HepG2 (cell line): ENCODE data around the gene SURF6. TPM values are rescaled to one million over a fixed set of nuclear protein-coding genes. Genes with fewer than 3 reads are reported as not detected.

Experiments used
- BRCA1 ChIP-seq: sonication (generic); formaldehyde crosslinking; IDR thresholded peaks from 2 replicates; pipeline ENCODE4 v1.4.0; 2020; ENCODE audit warnings: missing genetic modification reagents
- CBX2 ChIP-seq, 2 experiments: fragments of 200-600 bp in 1 of 2; sonication (generic); formaldehyde crosslinking in 1 of 2; IDR thresholded peaks; 2 replicates each; pipeline versions ENCODE4 v1.7.0 to v1.8.1; 2018 to 2022; ENCODE audit warnings: low read depth in 2 of 2, low read length in 1 of 2, mild to moderate bottlenecking in 1 of 2, missing genetic modification reagents in 1 of 2
- ETV5 ChIP-seq: IDR thresholded peaks from 2 replicates; pipeline ENCODE4 v1.6.1; 2018; ENCODE audit warnings: missing biosample characterization, missing genetic modification reagents, inconsistent platforms, borderline replicate concordance
- FOSL2 ChIP-seq: sonication (generic); formaldehyde crosslinking; IDR thresholded peaks from 2 replicates; pipeline ENCODE4 v1.4.0; 2020; ENCODE audit warnings: missing genetic modification reagents
- FOXO4 ChIP-seq: sonication (generic); formaldehyde crosslinking; conservative IDR thresholded peaks from 2 replicates; pipeline ENCODE4 v1.8.1; 2023; ENCODE audit warnings: missing genetic modification reagents
- HOXA3 ChIP-seq: sonication (generic); formaldehyde crosslinking; IDR thresholded peaks from 2 replicates; pipeline ENCODE4 v1.5.0; 2020; ENCODE audit warnings: missing genetic modification reagents
- IKZF4 ChIP-seq: sonication (generic); formaldehyde crosslinking; IDR thresholded peaks from 2 replicates; pipeline ENCODE4 v1.5.1; 2020; ENCODE audit warnings: borderline replicate concordance, mild to moderate bottlenecking, low read depth, missing genetic modification reagents; ENCODE audit errors: not compliant biosample characterization
- MAF1 ChIP-seq: sonication (generic); formaldehyde crosslinking; IDR thresholded peaks from 2 replicates; pipeline ENCODE4 v1.5.0; 2020; ENCODE audit warnings: missing genetic modification reagents, borderline replicate concordance
- MYC ChIP-seq: sonication (generic); formaldehyde crosslinking; IDR thresholded peaks from 2 replicates; pipeline ENCODE4 v1.9.0; 2021; ENCODE audit warnings: missing genetic modification reagents, borderline replicate concordance
- NFE2 ChIP-seq: sonication (generic); formaldehyde crosslinking; IDR thresholded peaks from 2 replicates; pipeline ENCODE4 v1.4.0; 2020; ENCODE audit warnings: missing genetic modification reagents
- RORA ChIP-seq: sonication (generic); formaldehyde crosslinking; IDR thresholded peaks from 2 replicates; pipeline ENCODE4 v1.5.0; 2020; ENCODE audit warnings: mild to moderate bottlenecking, missing genetic modification reagents, moderate library complexity
- SAFB2 ChIP-seq: sonication (generic); formaldehyde crosslinking; IDR thresholded peaks from 2 replicates; pipeline ENCODE4 v1.5.1; 2020; ENCODE audit warnings: missing genetic modification reagents, low read depth, mild to moderate bottlenecking, borderline replicate concordance
- SALL2 ChIP-seq: sonication (generic); formaldehyde crosslinking; IDR thresholded peaks from 2 replicates; pipeline ENCODE4 v1.8.1; 2023; ENCODE audit warnings: mild to moderate bottlenecking, missing genetic modification reagents, inconsistent platforms
- SOX6 ChIP-seq, 2 experiments: fragments of 450-650 bp in 1 of 2; sonication (generic) in 1 of 2; formaldehyde crosslinking in 1 of 2; IDR thresholded peaks; 2 replicates each; pipeline versions ENCODE4 v1.4.0 to v1.6.1; 2017 to 2020; ENCODE audit warnings: antibody characterized with exemption in 1 of 2, mild to moderate bottlenecking in 1 of 2, missing genetic modification reagents in 1 of 2
- SPEN ChIP-seq: sonication (generic); formaldehyde crosslinking; IDR thresholded peaks from 2 replicates; pipeline ENCODE4 v1.5.1; 2020; ENCODE audit warnings: low read depth, mild to moderate bottlenecking, missing genetic modification reagents
- TRIM24 ChIP-seq: sonication (generic); formaldehyde crosslinking; IDR thresholded peaks from 2 replicates; pipeline ENCODE4 v1.8.0; 2022; ENCODE audit warnings: mild to moderate bottlenecking, missing genetic modification reagents
- ZFX ChIP-seq: sonication (generic); formaldehyde crosslinking; IDR thresholded peaks from 2 replicates; pipeline ENCODE4 v1.4.0; 2020; ENCODE audit warnings: mild to moderate bottlenecking, low read depth, missing genetic modification reagents, moderate library complexity
- ZNF343 ChIP-seq: sonication (generic); formaldehyde crosslinking; IDR thresholded peaks from 2 replicates; pipeline ENCODE4 v1.4.0; 2020; ENCODE audit warnings: mild to moderate bottlenecking, missing genetic modification reagents
- ZNF382 ChIP-seq: sonication (generic); formaldehyde crosslinking; IDR thresholded peaks from 2 replicates; pipeline ENCODE4 v1.5.0; 2020; ENCODE audit warnings: missing genetic modification reagents, mild to moderate bottlenecking, borderline replicate concordance
- ZNF484 ChIP-seq: sonication (generic); formaldehyde crosslinking; IDR thresholded peaks from 2 replicates; pipeline ENCODE4 v1.5.1; 2020; ENCODE audit warnings: mild to moderate bottlenecking, low read depth, missing genetic modification reagents, borderline replicate concordance
- polyA plus RNA-seq, 8 experiments: library from polyadenylated mRNA; depleted of rRNA in 3 of 8; stranded (reverse) in 7 of 8; unstranded in 1 of 8; fragments of >200 nt; fragmentation: Illumina TruSeq in 4 of 8; extraction: Trizol in 4 of 8; gene quantifications; 2 replicates each; pipeline versions ENCODE4 v1.2.1 to v1.2.3, GENCODE V29; 2011 to 2016; ENCODE audit warnings: low read depth in 4 of 8, missing spikeins in 1 of 8, mixed read lengths in 1 of 8; ENCODE audit not compliant: insufficient read depth in 1 of 8
- total RNA-seq, 5 experiments: library from RNA; depleted of rRNA; stranded (reverse); fragments of >200 nt; fragmentation: Illumina TruSeq; extraction: Trizol; gene quantifications; 2 replicates each; pipeline ENCODE4 v1.2.3, GENCODE V29; 2016; ENCODE audit warnings: low read depth in 1 of 5
- TF ChIP-seq, protein P1 (sequence below): IDR thresholded peaks from 2 replicates; pipeline ENCODE4 v1.6.1; 2016; ENCODE audit warnings: mild to moderate bottlenecking
- TF ChIP-seq, protein P2 (sequence below): sonication (generic); formaldehyde crosslinking; IDR thresholded peaks from 2 replicates; pipeline ENCODE4 v1.4.0; 2020; ENCODE audit warnings: missing genetic modification reagents, mild to moderate bottlenecking, borderline replicate concordance

SURF6 gene
- total and polyA plus RNA-seq, 2 of the 13 experiments (the other 11 are each of a cell fraction or from before 2014, with no cell fraction given): 5.9 to 14.7 TPM

DNA sequence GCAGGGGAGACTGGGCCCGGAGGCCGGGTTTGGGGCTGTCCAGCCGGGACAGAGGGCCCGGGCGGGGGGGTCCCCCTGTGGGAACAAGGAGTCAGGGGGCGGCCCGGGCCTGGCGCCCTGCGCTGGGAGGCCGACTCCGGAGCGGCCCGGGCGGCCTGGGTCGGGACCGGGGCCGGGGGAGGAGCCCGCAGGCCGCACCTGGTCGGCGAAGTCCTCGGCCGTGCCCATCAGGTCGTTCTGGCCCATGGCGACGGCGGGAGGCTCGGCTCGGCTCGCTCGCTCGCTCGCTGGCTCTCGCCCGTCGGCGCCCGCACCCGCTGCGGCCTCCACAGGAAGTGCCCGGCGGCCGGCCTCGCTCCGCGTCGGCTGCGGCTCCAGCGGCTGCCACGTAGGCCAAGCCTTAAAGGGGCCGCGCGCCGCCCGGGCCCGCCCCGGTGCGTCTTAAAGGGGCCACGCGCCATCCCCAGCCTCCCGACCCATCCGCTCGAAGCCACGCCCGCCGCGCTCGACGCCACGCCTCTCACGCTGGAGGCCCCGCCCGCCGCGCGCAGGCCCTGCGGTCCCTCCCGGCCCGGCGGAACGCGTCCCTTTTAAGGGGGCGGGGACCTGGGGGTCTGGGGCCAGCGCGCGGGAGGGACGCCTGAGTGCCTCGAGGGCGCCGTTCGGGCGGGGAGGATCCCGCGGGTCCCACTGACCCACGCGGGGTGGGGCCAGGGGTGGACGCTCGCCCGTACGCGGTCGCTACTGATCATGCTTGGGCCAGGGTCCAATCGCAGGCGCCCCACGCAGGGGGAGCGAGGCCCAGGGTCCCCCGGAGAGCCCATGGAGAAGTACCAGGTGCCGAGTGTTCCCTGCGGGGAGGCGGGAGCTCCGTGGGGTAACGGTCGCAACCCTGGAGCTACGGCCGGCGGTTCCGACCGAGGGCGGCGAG is 40.0 kb upstream of the SURF6 start, which contains the start of the genes STKLD1 and SURF4 (continued):
- TF ChIP-seq TRIM24 (CRISPR knock-in tag): no peak
- TF ChIP-seq IKZF4 (CRISPR knock-in tag): peak; percentile 44
- TF ChIP-seq MAF1 (CRISPR knock-in tag): 0 out of 2 replicates have a peak, but pooled peaks have one; percentile 16
- no peak for TF ChIP-seq SOX6 (IDR thresholded peaks at IDR 0.05)
- TF ChIP-seq SOX6 (CRISPR knock-in tag; IDR thresholded peaks at IDR 0.05): 0 out of 2 replicates have a peak, but pooled peaks have one; percentile 10
- TF ChIP-seq CBX2 (IDR thresholded peaks at IDR 0.05; ENCODE audit: low read depth, low read length): no peak
- TF ChIP-seq CBX2 (CRISPR knock-in tag; IDR thresholded peaks at IDR 0.05; ENCODE audit: low read depth): peak; percentile 72; the same call in 1 of the 2 replicates
- TF ChIP-seq SPEN (CRISPR knock-in tag): peak; percentile 76
- no peak for TF ChIP-seq ZNF343
- no peak for TF ChIP-seq BRCA1 (CRISPR knock-in tag)
- TF ChIP-seq RORA (CRISPR knock-in tag): no peak
- TF ChIP-seq SALL2 (CRISPR knock-in tag): peak; percentile 70
- TF ChIP-seq, protein P1, sequence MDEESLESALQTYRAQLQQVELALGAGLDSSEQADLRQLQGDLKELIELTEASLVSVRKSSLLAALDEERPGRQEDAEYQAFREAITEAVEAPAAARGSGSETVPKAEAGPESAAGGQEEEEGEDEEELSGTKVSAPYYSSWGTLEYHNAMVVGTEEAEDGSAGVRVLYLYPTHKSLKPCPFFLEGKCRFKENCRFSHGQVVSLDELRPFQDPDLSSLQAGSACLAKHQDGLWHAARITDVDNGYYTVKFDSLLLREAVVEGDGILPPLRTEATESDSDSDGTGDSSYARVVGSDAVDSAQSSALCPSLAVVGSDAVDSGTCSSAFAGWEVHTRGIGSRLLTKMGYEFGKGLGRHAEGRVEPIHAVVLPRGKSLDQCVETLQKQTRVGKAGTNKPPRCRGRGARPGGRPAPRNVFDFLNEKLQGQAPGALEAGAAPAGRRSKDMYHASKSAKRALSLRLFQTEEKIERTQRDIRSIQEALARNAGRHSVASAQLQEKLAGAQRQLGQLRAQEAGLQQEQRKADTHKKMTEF (CRISPR knock-in tag): peak; percentile 78; the same call in 1 of the 2 replicates
- TF ChIP-seq ETV5 (CRISPR knock-in tag): peak; percentile 51; the same call in 1 of the 2 replicates
- no peak; the same call in 1 of the 2 replicates for TF ChIP-seq ZNF484 (CRISPR knock-in tag)
- TF ChIP-seq FOXO4 (CRISPR knock-in tag): 0 out of 2 replicates have a peak, but pooled peaks have one; percentile 12
- TF ChIP-seq ZNF382 (CRISPR knock-in tag): no peak
- TF ChIP-seq, protein P2, sequence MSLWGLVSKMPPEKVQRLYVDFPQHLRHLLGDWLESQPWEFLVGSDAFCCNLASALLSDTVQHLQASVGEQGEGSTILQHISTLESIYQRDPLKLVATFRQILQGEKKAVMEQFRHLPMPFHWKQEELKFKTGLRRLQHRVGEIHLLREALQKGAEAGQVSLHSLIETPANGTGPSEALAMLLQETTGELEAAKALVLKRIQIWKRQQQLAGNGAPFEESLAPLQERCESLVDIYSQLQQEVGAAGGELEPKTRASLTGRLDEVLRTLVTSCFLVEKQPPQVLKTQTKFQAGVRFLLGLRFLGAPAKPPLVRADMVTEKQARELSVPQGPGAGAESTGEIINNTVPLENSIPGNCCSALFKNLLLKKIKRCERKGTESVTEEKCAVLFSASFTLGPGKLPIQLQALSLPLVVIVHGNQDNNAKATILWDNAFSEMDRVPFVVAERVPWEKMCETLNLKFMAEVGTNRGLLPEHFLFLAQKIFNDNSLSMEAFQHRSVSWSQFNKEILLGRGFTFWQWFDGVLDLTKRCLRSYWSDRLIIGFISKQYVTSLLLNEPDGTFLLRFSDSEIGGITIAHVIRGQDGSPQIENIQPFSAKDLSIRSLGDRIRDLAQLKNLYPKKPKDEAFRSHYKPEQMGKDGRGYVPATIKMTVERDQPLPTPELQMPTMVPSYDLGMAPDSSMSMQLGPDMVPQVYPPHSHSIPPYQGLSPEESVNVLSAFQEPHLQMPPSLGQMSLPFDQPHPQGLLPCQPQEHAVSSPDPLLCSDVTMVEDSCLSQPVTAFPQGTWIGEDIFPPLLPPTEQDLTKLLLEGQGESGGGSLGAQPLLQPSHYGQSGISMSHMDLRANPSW (CRISPR knock-in tag): 0 out of 2 replicates have a peak, but pooled peaks have one; percentile 8
- peak; percentile 98 for TF ChIP-seq ZFX (CRISPR knock-in tag)
- no peak for TF ChIP-seq NFE2 (CRISPR knock-in tag)
- no peak; the same call in 1 of the 2 replicates for TF ChIP-seq FOSL2 (CRISPR knock-in tag)
- peak; percentile 59; the same call in 1 of the 2 replicates for TF ChIP-seq MYC
- TF ChIP-seq SAFB2: peak; percentile 46; the same call in 1 of the 2 replicates
- TF ChIP-seq HOXA3: peak; percentile 84
